ENCODE data around the gene NXPH1.

Gene NXPH1

DNA sequence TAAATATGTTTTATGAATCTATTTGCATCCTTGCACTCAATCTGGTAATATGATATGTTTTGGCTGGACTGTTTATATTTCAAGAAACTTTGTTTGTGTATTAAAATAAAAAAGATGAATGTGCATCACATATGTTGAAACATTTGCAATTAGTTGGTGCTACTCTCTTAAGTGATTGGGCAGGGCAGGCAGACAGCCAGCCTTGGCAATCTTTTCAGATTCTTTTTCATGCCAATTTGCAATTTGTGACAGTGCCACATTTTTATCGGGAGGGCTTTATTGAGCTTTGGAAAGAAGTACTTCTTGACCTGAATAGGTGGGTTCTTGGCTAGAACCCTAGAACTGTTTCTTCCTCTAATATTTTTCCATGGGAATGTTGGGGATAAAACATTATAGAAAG is 152.2 kb downstream of the NXPH1 start:
- H3K4me1 ChIP-seq: no peaks in the 10 kb centered on the region
- H3K9ac ChIP-seq: no peak overlapping the region
- H3K27ac ChIP-seq: no peak overlapping the region
- no peaks in the 10 kb centered on the region for H3K27me3 ChIP-seq
- H3K4me3 ChIP-seq: no peak overlapping the region
- H3K9me3 ChIP-seq: no peaks in the 10 kb centered on the region
- H3K4me2 ChIP-seq: no peak overlapping the region
- no peak for TF ChIP-seq Cebpa-rat (IDR thresholded peaks at IDR 0.05)
- no peaks in the 10 kb centered on the region for H4K20me1 ChIP-seq
- no peaks in the 10 kb centered on the region for H3K36me3 ChIP-seq

DNA sequence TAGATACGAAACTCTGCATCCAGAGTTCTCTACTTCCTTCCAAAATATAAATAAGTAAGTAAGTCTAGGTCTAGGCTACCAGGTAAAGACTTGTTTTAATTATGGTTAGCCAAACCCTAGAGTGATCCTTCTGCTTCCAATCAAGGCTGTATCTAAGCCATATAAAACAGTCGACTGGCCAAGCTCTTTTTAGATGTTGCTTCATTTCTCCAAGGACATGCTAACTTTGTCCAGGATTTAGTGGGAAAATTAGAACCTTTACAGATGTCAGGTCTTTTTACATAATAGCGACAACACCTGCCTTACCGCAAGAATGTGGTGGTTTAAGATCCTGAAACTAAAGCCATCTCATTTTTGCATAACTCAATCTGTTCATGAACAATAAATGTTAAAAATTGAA is 156.8 kb downstream of the NXPH1 start:
- Histone ChIP-seq H3K4me2 (no peak overlapping the region), H3K27ac (no peak overlapping the region), H3K4me1 (no peaks in the 10 kb centered on the region), H3K27me3 (no peaks in the 10 kb centered on the region), H3K4me3 (no peak overlapping the region), H3K9ac (no peak overlapping the region), H3K36me3 (no peaks in the 10 kb centered on the region), H4K20me1 (no peaks in the 10 kb centered on the region), H3K9me3 (no peaks in the 10 kb centered on the region)
- no peak for TF ChIP-seq Cebpa-rat (IDR thresholded peaks at IDR 0.05)

- TF ChIP-seq Cebpa-rat (IDR thresholded peaks at IDR 0.05): no peak
- no peaks in the 10 kb centered on the region for H4K20me1 ChIP-seq
Observed at GRCh38 chr7:8590791-8591190, 157.4 kb downstream of the NXPH1 start.

DNA sequence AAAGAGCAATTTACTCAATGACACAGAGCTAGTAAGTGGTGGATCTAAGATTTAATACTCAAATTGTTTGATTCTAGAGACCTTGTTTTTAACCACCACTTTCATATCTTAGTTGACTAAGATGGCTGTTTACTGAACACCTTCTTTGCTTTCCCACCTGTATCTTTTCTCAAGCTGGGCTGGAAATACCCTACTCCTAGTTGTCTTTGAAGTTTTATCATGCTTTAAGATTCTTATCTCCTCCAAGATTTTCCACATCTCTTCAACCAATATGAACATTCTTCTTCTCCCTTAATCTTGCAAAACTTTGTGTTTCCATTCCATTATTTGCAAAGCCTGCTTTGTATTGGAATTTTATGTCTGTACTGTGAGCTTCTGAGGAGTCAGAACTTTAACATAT is 157.9 kb downstream of the NXPH1 start:
- Histone ChIP-seq H3K27ac (no peak overlapping the region), H3K9me3 (no peaks in the 10 kb centered on the region), H3K4me3 (no peak overlapping the region), H3K36me3 (no peaks in the 10 kb centered on the region), H3K4me1 (no peaks in the 10 kb centered on the region), H3K4me2 (no peak overlapping the region), H3K9ac (no peak overlapping the region), H3K27me3 (no peaks in the 10 kb centered on the region), H4K20me1 (no peaks in the 10 kb centered on the region)
- TF ChIP-seq Cebpa-rat (IDR thresholded peaks at IDR 0.05): no peak

More at GRCh38 chr7:8590791-8591190, 157.4 kb downstream of the NXPH1 start:
- Histone ChIP-seq H3K4me3 (no peak overlapping the region), H3K9ac (no peak overlapping the region), H3K4me1 (no peaks in the 10 kb centered on the region), H3K4me2 (no peak overlapping the region), H3K27me3 (no peaks in the 10 kb centered on the region), H3K27ac (no peak overlapping the region), H3K9me3 (no peaks in the 10 kb centered on the region), H3K36me3 (no peaks in the 10 kb centered on the region)

GRCh38 chr7:8592167-8592566 is 158.8 kb downstream of the NXPH1 start:
- Histone ChIP-seq H3K27me3 (no peaks in the 10 kb centered on the region), H3K9ac (no peak overlapping the region), H3K36me3 (no peaks in the 10 kb centered on the region), H3K27ac (no peak overlapping the region), H3K4me2 (no peak overlapping the region), H3K9me3 (no peaks in the 10 kb centered on the region), H4K20me1 (no peaks in the 10 kb centered on the region), H3K4me3 (no peak overlapping the region), H3K4me1 (no peaks in the 10 kb centered on the region)
- no peak for TF ChIP-seq Cebpa-rat (IDR thresholded peaks at IDR 0.05)

DNA sequence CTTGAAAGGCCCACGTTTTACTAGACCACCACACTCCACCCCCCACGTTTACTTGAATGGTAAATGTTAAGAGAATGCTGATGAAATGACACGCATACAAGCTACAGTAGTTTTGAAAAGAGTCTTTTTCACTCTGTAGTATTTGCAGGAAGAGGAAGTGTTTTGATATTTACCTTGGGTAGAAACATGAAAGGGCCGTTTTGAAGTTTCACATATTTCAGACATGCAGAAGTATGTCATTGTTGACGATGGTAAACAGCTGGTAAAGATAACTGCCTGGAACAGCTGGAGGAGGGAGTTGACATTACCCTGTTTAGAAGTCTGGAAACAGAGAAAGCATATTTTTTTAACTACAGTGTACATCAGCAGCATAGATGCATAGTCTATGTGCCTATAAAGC is 160.7 kb downstream of the NXPH1 start:
- no peak for TF ChIP-seq Cebpa-rat (IDR thresholded peaks at IDR 0.05)

GRCh38 chr7:8597565-8597964 is 164.2 kb downstream of the NXPH1 start:
- Histone ChIP-seq H3K27me3 (no peaks in the 10 kb centered on the region), H3K9ac (no peak overlapping the region), H4K20me1 (no peaks in the 10 kb centered on the region), H3K36me3 (no peaks in the 10 kb centered on the region), H3K4me2 (no peak overlapping the region), H3K4me3 (no peak overlapping the region), H3K4me1 (no peaks in the 10 kb centered on the region), H3K27ac (no peak overlapping the region), H3K9me3 (no peaks in the 10 kb centered on the region)
- no peak for TF ChIP-seq Cebpa-rat (IDR thresholded peaks at IDR 0.05)

More for the DNA sequence above, 160.7 kb downstream of the NXPH1 start:
- H4K20me1 ChIP-seq: no peaks in the 10 kb centered on the region
- no peak overlapping the region for H3K4me2 ChIP-seq
- no peaks in the 10 kb centered on the region for H3K27me3 ChIP-seq
- H3K27ac ChIP-seq: no peak overlapping the region
- H3K4me1 ChIP-seq: no peaks in the 10 kb centered on the region
- H3K9ac ChIP-seq: no peak overlapping the region
- H3K9me3 ChIP-seq: no peaks in the 10 kb centered on the region
- no peak overlapping the region for H3K4me3 ChIP-seq
- H3K36me3 ChIP-seq: no peaks in the 10 kb centered on the region

- H3K27me3 ChIP-seq: no peaks in the 10 kb centered on the region
- H3K4me1 ChIP-seq: no peaks in the 10 kb centered on the region
- no peak overlapping the region for H3K27ac ChIP-seq
- no peak overlapping the region for H3K4me3 ChIP-seq
- H3K9ac ChIP-seq: no peak overlapping the region
- H3K4me2 ChIP-seq: no peak overlapping the region
- no peaks in the 10 kb centered on the region for H3K9me3 ChIP-seq
- no peaks in the 10 kb centered on the region for H3K36me3 ChIP-seq
- H4K20me1 ChIP-seq: no peaks in the 10 kb centered on the region
- no peak for TF ChIP-seq Cebpa-rat (IDR thresholded peaks at IDR 0.05)
Observed at GRCh38 chr7:8601121-8601520, 167.7 kb downstream of the NXPH1 start.

- no peak overlapping the region for H3K27ac ChIP-seq
- no peaks in the 10 kb centered on the region for H3K9me3 ChIP-seq
- no peaks in the 10 kb centered on the region for H3K27me3 ChIP-seq
- H3K4me1 ChIP-seq: no peaks in the 10 kb centered on the region
- H3K9ac ChIP-seq: no peak overlapping the region
- no peak for TF ChIP-seq Cebpa-rat (IDR thresholded peaks at IDR 0.05)
- no peaks in the 10 kb centered on the region for H4K20me1 ChIP-seq
- H3K36me3 ChIP-seq: no peaks in the 10 kb centered on the region
- H3K4me3 ChIP-seq: no peak overlapping the region
- H3K4me2 ChIP-seq: no peak overlapping the region
Observed at GRCh38 chr7:8605221-8605620, 171.8 kb downstream of the NXPH1 start.

- H3K4me1 ChIP-seq: no peaks in the 10 kb centered on the region
- H4K20me1 ChIP-seq: no peaks in the 10 kb centered on the region
- TF ChIP-seq Cebpa-rat (IDR thresholded peaks at IDR 0.05): no peak
- no peak overlapping the region for H3K27ac ChIP-seq
- no peaks in the 10 kb centered on the region for H3K27me3 ChIP-seq
- no peaks in the 10 kb centered on the region for H3K36me3 ChIP-seq
- no peak overlapping the region for H3K9ac ChIP-seq
- no peaks in the 10 kb centered on the region for H3K9me3 ChIP-seq
- H3K4me3 ChIP-seq: no peak overlapping the region
- H3K4me2 ChIP-seq: no peak overlapping the region
Observed at GRCh38 chr7:8612584-8612983, 179.2 kb downstream of the NXPH1 start.

GRCh38 chr7:8613191-8613590 is 179.8 kb downstream of the NXPH1 start:
- Histone ChIP-seq H3K4me1 (no peaks in the 10 kb centered on the region), H3K4me3 (no peak overlapping the region), H3K36me3 (no peaks in the 10 kb centered on the region), H4K20me1 (no peaks in the 10 kb centered on the region), H3K27ac (no peak overlapping the region), H3K9ac (no peak overlapping the region), H3K27me3 (no peaks in the 10 kb centered on the region), H3K4me2 (no peak overlapping the region), H3K9me3 (no peaks in the 10 kb centered on the region)
- no peak for TF ChIP-seq Cebpa-rat (IDR thresholded peaks at IDR 0.05)

Data from BLaER1 (cell line).